ENCODE data around the gene BCR.
"Not testable (repeated sequence)": the region's sequence is repeated elsewhere in the genome, so short reads cannot be mapped to it uniquely, and the experiment has no call there.

The BCR gene

GRCh38 chr22:23316596-23316995, 136.3 kb downstream of the BCR start:
- DNase-seq (ENCODE audit: low read depth in 2 of 2): not testable (repeated sequence)

DNA sequence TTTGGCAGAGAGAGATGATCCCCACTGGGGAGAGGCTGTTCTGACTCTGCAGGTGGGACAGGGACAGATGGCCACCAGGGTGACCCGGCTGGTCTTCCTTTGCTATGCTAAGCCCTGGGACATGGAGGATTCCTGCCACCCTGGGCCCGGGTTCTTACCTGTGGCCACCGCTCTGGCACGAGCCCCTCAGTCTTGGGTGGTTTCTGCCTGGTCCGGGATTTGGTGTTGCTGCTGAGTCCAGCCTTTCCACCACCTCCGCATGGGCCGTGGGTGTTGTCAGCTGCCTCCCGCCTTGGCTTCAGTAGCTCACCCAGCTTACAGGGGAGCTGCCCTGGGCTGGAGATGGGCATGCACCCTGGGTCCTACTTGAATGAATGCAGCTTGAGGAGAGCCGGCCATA, 138.0 kb downstream of the BCR start:
- not testable (repeated sequence) for DNase-seq (ENCODE audit: low read depth in 2 of 2)

- not testable (repeated sequence) for DNase-seq (ENCODE audit: low read depth in 2 of 2)
Measured at GRCh38 chr22:23322497-23323080, 142.3 kb downstream of the BCR start.

GRCh38 chr22:23323960-23324688, 143.8 kb downstream of the BCR start:
- not testable (repeated sequence) for DNase-seq (ENCODE audit: low read depth in 2 of 2)

DNA sequence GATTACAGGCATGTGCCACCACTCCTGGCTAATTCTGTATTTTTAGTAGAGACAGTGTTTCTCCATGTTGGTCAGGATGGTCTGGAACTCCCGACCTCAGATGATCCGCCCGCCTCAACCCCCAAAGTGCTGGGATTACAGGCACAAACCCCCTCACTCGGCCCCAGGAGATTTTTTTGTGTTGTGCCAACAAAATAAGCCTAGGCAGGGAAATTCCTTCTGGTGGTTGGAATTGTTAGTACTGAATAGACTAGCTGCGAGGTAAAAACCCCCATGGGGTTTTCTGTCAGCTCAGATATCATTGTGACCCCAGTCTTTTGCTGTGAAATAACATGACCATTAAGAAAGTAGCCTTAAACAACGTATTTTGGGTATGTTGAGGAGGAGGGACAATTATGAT, 144.9 kb downstream of the BCR start:
- DNase-seq (ENCODE audit: low read depth in 2 of 2): no peak

DNA sequence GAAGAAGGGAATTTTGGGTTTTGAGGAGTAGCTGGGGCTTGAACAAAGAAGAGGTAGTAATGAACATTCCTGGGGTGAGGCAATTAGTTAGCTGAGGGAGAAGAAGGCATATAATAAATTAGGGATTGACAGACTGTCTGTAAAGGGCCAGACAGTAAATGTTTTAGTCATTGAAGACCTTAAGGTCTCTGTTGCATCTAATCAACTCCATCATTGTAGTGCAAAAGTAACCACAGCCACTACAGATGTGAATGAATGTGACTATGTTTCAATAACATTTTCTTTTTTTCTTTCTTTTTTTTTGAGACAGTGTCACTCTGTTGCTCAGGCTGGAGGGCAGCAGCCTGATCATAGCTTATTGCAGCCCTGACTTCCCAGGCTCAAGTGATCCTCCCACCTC, 153.5 kb downstream of the BCR start:
- not testable (repeated sequence) for DNase-seq (ENCODE audit: low read depth in 2 of 2)

DNA sequence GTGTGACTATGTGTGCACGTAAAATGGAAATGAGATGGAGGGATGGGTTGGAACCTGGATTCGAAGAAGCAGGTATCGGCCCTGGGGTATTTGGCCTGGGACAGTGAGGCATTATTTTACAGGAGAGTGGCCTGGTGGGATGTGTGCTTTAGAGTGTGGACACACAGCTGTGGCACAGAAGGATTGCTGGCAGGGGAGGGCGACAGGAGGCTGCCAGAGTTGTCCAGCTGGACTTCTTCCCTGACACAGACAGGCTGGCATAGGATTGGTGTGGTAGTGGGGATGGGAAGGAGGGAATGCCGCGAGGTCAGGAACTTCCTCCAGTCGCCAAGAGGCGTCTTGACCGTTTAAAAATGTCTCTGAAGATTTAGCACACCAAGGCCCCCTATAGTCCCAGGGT, 157.4 kb downstream of the BCR start:
- not testable (repeated sequence) for DNase-seq (ENCODE audit: low read depth in 2 of 2)

DNA sequence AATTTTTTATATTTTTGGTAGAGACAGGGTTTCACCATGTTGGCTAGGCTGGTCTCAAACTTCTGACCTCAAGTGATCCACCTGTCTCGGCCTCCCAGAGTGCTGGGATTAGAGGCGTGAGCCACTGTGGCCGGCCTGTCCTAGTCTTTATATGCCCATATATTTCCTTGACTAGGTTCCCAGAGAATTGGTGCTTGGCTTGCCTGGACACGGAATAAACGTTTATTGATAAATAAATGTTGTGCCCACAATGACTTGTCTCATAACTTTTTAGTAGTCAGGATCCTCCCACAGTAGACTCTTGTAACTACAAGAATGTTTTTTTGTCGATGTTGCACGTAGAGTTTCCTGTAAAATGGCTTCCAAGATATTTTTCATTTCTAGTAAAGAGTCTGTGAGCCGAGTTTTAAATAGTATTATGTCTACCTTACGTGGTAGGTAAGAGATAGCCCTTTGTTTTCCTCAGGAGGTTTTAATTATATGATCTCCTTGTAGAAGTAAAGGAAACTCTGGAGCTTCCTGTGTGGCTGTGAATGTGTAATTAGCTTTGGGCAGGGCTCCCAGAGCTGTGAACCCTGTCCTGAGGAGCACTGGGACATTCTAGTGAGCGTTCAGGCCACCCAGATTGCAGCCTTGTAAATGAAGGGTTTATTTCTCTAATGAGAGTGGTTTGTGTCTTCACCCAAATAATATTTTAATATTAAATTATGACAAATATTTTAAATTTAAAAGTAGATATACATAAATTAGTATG, 161.8 kb downstream of the BCR start:
- DNase-seq (ENCODE audit: low read depth in 2 of 2): not testable (repeated sequence)

DNA sequence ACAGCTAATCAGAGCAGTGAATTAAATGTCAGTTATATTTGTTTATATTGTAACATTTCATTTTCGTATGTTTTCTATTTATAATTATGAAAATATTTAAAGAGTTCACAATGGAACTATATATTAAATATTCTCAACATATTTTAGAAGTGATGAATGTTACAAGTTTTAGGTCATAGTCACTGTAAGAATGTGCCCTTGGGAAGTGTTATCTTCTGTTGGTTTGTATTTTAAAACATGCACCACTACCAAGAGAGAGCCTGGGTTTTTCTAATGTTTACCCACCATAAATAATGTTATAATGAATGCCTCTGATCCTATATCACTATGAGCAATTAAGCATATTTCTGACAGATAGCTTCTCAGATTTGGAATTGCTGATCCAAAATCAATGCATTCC, 171.0 kb downstream of the BCR start:
- no peak for DNase-seq (ENCODE audit: low read depth in 2 of 2)

GRCh38 chr22:23353004-23353403, 172.7 kb downstream of the BCR start:
- no peak for DNase-seq (ENCODE audit: low read depth in 2 of 2)

GRCh38 chr22:23353696-23354095, 173.4 kb downstream of the BCR start:
- no peak for DNase-seq (ENCODE audit: low read depth in 2 of 2)

- no peak for DNase-seq (ENCODE audit: low read depth in 2 of 2)
Measured at GRCh38 chr22:23356094-23356493, 175.8 kb downstream of the BCR start.

DNA sequence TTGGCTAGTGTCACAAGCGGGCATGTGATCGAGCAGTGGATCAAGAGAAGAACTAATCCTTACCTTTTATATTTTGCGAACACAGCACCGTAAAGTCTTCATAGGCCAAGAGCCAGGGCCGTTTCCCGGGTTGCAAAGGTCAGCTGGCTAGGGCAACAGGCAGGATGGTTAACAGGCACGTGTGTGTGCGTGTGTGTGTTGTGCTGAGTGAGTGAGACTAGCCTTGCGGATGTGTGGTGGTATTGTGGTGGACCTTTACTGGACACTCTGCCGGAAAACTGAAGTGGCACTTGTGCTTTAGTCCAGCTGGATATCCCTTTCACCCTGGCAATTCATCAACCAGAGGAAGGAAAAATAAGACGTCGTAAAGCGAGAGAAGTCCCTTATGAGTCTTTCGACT, 176.7 kb downstream of the BCR start:
- DNase-seq (ENCODE audit: low read depth in 2 of 2): no peak

DNA sequence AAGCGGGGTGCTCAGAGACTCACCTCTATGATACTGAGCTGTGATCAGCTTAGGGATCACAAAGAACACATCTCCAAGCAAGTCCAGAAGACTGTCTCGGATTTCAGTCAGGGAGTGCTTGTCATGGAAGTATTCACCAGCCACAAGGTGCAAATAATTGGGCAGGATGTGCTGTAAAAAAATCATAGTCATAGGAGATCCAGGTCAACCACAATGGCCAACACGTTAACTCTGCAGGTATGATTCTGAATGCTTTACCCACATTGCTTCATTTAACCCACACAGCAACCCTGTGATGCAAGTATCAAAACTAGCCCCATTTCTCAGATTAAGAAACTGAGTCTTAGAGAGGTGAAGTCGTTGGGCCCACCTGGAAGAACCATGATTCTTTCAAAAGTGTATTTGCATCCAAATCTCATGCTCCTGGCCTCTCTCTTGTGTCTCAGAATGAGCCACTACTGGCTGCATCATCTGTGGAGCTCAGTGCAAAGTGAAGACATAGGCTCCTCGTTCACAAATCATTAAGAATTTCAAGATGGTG, 179.3 kb downstream of the BCR start:
- no peak for DNase-seq (ENCODE audit: low read depth in 2 of 2)

- DNase-seq (ENCODE audit: low read depth in 2 of 2): no peak
Measured at GRCh38 chr22:23361676-23362075, 181.4 kb downstream of the BCR start.

- no peak for DNase-seq (ENCODE audit: low read depth in 2 of 2)
Measured at GRCh38 chr22:23363683-23364082, 183.4 kb downstream of the BCR start.

DNA sequence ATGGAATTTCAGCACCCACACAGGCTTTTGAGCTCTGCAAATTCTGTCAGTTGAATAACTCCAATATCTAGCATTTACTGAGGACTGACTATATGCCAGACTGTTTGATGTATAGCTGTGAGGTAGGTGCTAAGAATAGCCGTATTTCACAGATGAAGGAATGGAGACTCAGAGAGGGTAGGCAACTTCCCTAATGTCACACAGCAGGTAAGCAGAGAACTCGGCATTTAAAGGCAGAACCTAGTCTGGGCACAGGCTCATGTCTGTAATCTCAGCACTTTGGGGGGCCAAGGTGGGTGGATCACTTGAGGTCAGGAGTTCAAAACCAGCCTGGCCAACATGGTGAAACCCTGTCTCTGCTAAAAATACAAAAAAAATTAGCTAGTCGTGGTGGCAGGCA, 184.1 kb downstream of the BCR start:
- DNase-seq (ENCODE audit: low read depth in 2 of 2): no peak

GRCh38 chr22:23365524-23365923, 185.2 kb downstream of the BCR start:
- no peak for DNase-seq (ENCODE audit: low read depth in 2 of 2)

GRCh38 chr22:23365961-23366360, 185.7 kb downstream of the BCR start:
- DNase-seq (ENCODE audit: low read depth in 2 of 2): no peak

GRCh38 chr22:23367196-23367595, 186.9 kb downstream of the BCR start:
- not testable (repeated sequence) for DNase-seq (ENCODE audit: low read depth in 2 of 2)

Measured in stimulated activated CD8-positive, alpha-beta memory T cell treated with anti-CD3 and anti-CD28 coated beads, Interleukin-2, amount 100 ng/mL, for 1 hour (primary cell).